ENCODE results near the gene EYA4. TPM values are rescaled to one million over a fixed set of nuclear protein-coding genes. Genes with fewer than 3 reads are reported as not detected.

Gene EYA4
- total and polyA plus RNA-seq, 2 donors (not counting 1 experiment from before 2014, with no cell fraction given) = 4.6 to 38.0 TPM

DNA sequence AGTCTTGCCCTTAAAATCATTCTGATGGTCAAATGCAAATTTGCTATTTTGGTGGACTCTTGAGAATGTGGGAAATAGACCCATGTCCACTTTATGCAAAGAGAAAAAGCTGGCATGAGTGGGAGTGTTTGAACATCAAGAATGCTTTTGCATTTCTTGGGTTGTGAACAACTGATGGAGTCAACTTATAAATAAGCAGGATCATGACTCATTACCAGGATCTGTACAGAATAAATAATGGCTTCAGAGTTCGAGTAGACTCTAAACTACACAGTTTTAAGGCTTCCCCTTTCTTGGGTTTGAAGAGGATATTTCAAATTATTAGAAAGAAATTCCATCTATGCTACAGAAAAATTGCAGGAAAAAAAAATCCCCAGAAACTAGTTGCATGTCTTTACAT lies 195.5 kb downstream of the EYA4 start:
- Histone ChIP-seq H3K4me3 (replicated peaks in 1 of 4; ENCODE audit: control extremely low read depth in 1 of 4, insufficient read depth in 1 of 4, low read depth in 3 of 4, low read length in 4 of 4) (no peak overlapping the region), H3K9me3 (ENCODE audit: control insufficient read depth, insufficient read depth, low read depth, low read length) (no peaks in the 10 kb centered on the region), H3K27ac (ENCODE audit: insufficient read depth, low read length) (no peak overlapping the region), H3K4me1 (ENCODE audit: control insufficient read depth, extremely low read depth, insufficient read depth, low read length) (no peaks in the 10 kb centered on the region), H4K20me1 (ENCODE audit: control insufficient read depth, extremely low read depth, insufficient read depth, low read length) (no peaks in the 10 kb centered on the region), H3K27me3 (ENCODE audit: control insufficient read depth, insufficient read depth, low read length) (no peaks in the 10 kb centered on the region), H2AFZ (ENCODE audit: low read length) (no peak overlapping the region), H3K9ac (ENCODE audit: insufficient read depth, low read length) (no peak overlapping the region), H3K36me3 (ENCODE audit: control insufficient read depth, insufficient read depth, low read length) (no peaks in the 10 kb centered on the region), H3K4me2 (ENCODE audit: extremely low read depth, insufficient read depth, low read length) (no peak overlapping the region), H3K79me2 (ENCODE audit: control insufficient read depth, insufficient read depth, low read length) (no peaks in the 10 kb centered on the region)
- TF ChIP-seq, protein P1, sequence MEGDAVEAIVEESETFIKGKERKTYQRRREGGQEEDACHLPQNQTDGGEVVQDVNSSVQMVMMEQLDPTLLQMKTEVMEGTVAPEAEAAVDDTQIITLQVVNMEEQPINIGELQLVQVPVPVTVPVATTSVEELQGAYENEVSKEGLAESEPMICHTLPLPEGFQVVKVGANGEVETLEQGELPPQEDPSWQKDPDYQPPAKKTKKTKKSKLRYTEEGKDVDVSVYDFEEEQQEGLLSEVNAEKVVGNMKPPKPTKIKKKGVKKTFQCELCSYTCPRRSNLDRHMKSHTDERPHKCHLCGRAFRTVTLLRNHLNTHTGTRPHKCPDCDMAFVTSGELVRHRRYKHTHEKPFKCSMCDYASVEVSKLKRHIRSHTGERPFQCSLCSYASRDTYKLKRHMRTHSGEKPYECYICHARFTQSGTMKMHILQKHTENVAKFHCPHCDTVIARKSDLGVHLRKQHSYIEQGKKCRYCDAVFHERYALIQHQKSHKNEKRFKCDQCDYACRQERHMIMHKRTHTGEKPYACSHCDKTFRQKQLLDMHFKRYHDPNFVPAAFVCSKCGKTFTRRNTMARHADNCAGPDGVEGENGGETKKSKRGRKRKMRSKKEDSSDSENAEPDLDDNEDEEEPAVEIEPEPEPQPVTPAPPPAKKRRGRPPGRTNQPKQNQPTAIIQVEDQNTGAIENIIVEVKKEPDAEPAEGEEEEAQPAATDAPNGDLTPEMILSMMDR (conservative IDR thresholded peaks at IDR 0.05 in 1 of 2, IDR thresholded peaks at IDR 0.05 in 1 of 2; ENCODE audit: low read depth in 1 of 2, low read length in 2 of 2) = no peak
- no peak for TF ChIP-seq EZH2 (IDR thresholded peaks at IDR 0.05; ENCODE audit: low read length, missing control alignments)
- peak; percentile 26 to 58 for DNase-seq (ENCODE audit: low read depth in 2 of 2)

- H3K4me1 ChIP-seq (ENCODE audit: control insufficient read depth, extremely low read depth, insufficient read depth, low read length) = no peaks in the 10 kb centered on the region
- no peak overlapping the region for H3K27ac ChIP-seq (ENCODE audit: insufficient read depth, low read length)
- H3K9ac ChIP-seq (ENCODE audit: insufficient read depth, low read length) = no peak overlapping the region
Measured at GRCh38 chr6:133441491-133441890, 200.3 kb downstream of the EYA4 start.

DNA sequence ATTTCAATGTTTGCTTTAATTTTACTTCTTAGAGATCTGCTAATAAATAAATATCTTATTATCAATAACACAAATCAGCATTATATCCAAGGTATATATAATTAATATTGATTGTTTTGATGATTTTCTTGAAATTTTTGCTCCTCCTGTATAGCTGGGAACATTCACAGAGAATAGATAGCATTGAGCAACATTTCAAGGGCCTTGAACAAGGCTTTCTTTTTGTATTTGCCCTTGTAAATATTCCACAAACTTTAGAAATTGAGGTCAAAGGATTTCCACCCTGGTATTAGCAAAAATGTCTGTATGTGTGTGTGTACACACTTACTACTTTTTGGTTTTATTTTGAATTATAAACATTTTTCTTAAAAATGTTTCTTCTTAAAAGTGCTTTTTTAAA lies 205.6 kb downstream of the EYA4 start:
- DNase-seq (ENCODE audit: low read depth in 2 of 2) = no peak
- no peaks in the 10 kb centered on the region for H3K27me3 ChIP-seq (ENCODE audit: control insufficient read depth, insufficient read depth, low read length)
- no peaks in the 10 kb centered on the region for H4K20me1 ChIP-seq (ENCODE audit: control insufficient read depth, extremely low read depth, insufficient read depth, low read length)

More at GRCh38 chr6:133441491-133441890, 200.3 kb downstream of the EYA4 start:
- Histone ChIP-seq H3K4me3 (replicated peaks in 1 of 4; ENCODE audit: control extremely low read depth in 1 of 4, insufficient read depth in 1 of 4, low read depth in 3 of 4, low read length in 4 of 4) (no peak overlapping the region), H4K20me1 (ENCODE audit: control insufficient read depth, extremely low read depth, insufficient read depth, low read length) (no peaks in the 10 kb centered on the region), H3K9me3 (ENCODE audit: control insufficient read depth, insufficient read depth, low read depth, low read length) (no peaks in the 10 kb centered on the region), H3K36me3 (ENCODE audit: control insufficient read depth, insufficient read depth, low read length) (no peaks in the 10 kb centered on the region), H3K4me2 (ENCODE audit: extremely low read depth, insufficient read depth, low read length) (no peak overlapping the region), H3K79me2 (ENCODE audit: control insufficient read depth, insufficient read depth, low read length) (no peaks in the 10 kb centered on the region), H3K27me3 (ENCODE audit: control insufficient read depth, insufficient read depth, low read length) (no peaks in the 10 kb centered on the region), H2AFZ (ENCODE audit: low read length) (no peak overlapping the region)
- DNase-seq (ENCODE audit: low read depth in 2 of 2) = no peak
- TF ChIP-seq, protein P1 (conservative IDR thresholded peaks at IDR 0.05 in 1 of 2, IDR thresholded peaks at IDR 0.05 in 1 of 2; ENCODE audit: low read depth in 1 of 2, low read length in 2 of 2) = no peak
- TF ChIP-seq EZH2 (IDR thresholded peaks at IDR 0.05; ENCODE audit: low read length, missing control alignments) = no peak

More for the DNA sequence above, 205.6 kb downstream of the EYA4 start:
- H3K9me3 ChIP-seq (ENCODE audit: control insufficient read depth, insufficient read depth, low read depth, low read length) = no peaks in the 10 kb centered on the region
- no peak overlapping the region for H3K4me3 ChIP-seq (replicated peaks in 1 of 4; ENCODE audit: control extremely low read depth in 1 of 4, insufficient read depth in 1 of 4, low read depth in 3 of 4, low read length in 4 of 4)
- no peaks in the 10 kb centered on the region for H3K36me3 ChIP-seq (ENCODE audit: control insufficient read depth, insufficient read depth, low read length)
- no peaks in the 10 kb centered on the region for H3K79me2 ChIP-seq (ENCODE audit: control insufficient read depth, insufficient read depth, low read length)
- H2AFZ ChIP-seq (ENCODE audit: low read length) = no peak overlapping the region
- TF ChIP-seq, protein P1 (conservative IDR thresholded peaks at IDR 0.05 in 1 of 2, IDR thresholded peaks at IDR 0.05 in 1 of 2; ENCODE audit: low read depth in 1 of 2, low read length in 2 of 2) = no peak
- TF ChIP-seq EZH2 (IDR thresholded peaks at IDR 0.05; ENCODE audit: low read length, missing control alignments) = no peak
- no peaks in the 10 kb centered on the region for H3K4me1 ChIP-seq (ENCODE audit: control insufficient read depth, extremely low read depth, insufficient read depth, low read length)
- no peak overlapping the region for H3K27ac ChIP-seq (ENCODE audit: insufficient read depth, low read length)
- no peak overlapping the region for H3K9ac ChIP-seq (ENCODE audit: insufficient read depth, low read length)
- no peak overlapping the region for H3K4me2 ChIP-seq (ENCODE audit: extremely low read depth, insufficient read depth, low read length)
